HG02588 (cell line): Measurements from ENCODE around the gene MAD1L1.

ENCODE experiments used
- ATAC-seq: cut with Tn5 transposase; IDR thresholded peaks from one replicate; pipeline ENCODE4 v1.9.1; 2021; ENCODE audit warnings: mild to moderate bottlenecking, moderate library complexity; ENCODE audit not compliant: unreplicated experiment

Gene MAD1L1

DNA sequence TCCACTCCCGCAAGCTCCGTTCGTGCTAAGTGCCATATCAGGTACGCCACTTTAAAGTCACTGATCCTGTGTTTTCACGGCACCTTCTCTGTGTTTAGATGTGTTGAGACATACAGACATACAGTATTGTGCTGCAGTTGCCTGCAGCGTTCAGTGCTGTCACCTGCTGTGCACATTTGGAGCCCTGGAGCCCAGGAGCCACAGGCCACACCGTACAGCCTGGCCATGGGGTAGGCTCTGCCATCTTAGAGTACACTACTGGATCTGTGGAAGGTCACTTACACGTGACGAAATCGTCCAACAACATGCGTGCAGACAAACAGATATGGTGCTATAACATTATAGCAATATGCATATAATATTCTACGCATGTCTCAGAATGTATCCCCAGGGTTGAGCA lies 451.4 kb downstream of the MAD1L1 start:
- ATAC-seq, result no peak

DNA sequence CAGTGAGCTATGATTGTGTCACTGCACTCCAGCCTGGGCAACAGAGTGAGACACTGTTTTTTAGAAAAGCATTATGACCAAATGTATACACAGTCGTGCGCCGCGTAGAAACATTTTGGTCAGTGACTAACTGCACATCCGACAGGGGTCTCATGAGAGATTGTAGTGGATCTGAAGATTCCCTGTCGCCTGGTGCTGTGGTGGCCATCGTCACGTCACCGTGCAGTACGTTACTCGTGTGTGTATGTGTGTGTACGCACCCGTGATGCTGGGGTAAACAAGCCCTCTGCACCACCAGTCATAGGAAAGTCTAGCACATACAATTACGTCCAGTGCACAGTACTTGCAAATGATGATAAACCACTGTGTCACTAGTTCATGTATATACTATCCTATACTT lies 453.3 kb downstream of the MAD1L1 start:
- ATAC-seq, result no peak

DNA sequence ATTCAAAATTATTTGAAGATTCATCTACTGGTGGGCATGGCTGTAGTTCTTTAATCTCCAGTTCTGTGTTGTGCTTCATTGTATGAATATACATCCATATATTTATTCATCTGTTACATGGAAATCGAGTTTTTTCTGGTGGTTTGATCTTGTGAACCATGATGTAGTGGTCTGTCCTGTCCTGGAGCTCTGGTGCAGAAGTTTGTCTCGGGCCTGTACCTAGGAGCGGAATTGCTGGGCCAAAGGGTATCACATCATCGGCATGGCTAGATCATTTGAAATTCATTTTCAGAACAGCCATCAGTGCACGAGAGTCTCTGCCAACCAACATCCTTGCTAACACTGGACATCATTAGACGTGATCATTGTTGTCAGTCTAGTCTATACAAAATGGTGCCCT lies 455.6 kb downstream of the MAD1L1 start:
- ATAC-seq, result no peak

DNA sequence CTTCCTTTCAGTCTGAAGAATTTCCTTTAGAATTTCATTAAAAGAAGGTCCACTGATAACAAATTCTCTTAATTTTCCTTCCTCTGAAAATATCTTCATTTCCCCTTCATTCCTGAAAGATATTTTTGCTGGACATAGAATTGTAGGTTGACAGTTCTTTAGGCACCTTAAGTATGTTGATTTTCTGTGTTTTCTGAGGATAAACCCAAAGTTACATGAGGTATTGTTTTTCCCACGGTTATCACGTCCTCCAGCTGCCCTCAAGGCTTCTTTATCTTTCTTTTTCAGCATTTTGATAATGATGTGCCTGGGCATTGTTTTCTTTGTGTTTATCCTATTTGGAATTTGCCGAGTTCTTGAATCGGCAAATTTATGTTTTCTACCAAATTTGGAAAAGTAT lies 457.4 kb downstream of the MAD1L1 start:
- no peak for ATAC-seq

DNA sequence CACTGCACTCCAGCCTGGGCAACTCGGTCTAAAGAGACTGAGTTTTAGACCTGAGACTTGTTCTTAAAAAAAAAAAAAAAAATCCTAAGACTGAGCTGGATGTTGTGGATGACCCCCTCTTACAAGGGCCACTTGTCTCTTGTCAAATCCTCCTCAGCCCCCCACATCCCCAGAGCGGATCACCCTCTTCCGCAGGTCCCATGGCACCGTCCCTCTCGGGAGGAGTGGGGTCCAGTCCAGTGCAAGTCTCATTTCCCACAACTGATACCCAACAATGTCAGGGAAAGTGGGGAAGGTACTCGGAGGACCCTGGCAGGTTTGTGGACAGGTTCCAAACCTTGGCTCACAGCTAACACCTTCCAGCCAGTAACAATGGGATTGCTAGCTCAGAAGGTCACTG lies 462.4 kb downstream of the MAD1L1 start:
- ATAC-seq, result no peak

DNA sequence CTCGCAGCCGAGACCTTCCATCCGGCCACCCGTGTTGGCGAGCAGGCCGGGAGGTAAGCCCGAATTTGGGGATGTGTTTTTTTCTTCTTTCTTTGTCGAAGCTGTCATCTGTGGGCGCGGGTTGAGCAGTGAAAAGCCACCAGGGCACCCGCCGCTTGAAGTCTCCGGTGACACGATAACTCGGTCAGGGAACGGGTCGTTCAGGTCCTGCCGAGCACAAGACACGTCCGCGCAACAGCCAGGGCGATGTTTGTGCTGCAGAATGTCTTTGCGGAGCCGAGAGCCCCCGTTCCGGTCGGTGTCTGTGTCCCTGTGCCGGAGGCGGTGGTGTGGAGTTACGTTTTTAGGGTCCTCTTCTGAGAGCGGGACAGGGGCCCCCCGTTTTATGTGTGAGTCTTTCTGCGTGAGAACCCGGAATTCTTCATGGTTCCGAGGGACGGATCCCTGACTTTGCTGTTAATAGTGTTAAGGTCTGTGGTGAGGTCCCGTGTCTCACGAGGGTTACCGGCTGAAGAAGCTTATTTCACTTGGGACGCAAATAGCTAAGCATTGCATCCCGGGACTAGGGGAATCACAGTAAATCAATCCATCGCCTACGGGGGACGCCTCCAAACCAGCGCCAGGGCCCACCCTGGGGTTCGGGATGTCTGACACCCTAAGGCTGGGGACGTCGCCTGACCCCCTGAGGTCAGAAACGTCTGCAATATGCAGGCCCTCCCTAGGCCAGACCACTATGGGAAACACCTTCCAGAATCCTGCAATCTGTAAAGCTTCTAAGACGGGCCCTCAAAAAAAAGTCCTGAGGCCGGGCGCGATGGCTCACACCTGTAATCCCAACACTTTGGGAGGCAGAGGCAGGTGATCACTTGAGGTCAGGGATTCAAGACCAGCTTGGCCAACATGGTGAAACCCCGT lies 463.2 kb downstream of the MAD1L1 start:
- ATAC-seq, result no peak

DNA sequence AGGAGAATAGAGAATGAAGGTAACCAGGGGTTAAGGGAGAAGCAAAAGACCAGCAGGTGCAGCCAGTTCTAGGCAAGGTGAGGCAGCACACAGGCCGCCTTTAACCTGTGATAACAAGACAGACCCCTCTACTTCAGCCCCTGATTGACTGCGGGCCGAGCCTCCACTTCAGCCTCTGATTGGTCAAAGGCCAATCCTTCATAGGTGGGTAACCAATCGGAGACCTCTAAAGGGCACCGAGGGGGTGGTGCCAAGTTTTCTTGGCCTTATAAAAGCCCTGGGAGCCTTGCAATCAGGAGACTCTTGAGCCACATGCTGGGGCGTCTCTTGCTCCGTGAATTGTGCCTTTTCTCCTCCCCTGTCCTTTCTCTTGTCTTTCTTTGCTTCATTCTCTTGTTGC lies 463.9 kb downstream of the MAD1L1 start:
- no peak for ATAC-seq

DNA sequence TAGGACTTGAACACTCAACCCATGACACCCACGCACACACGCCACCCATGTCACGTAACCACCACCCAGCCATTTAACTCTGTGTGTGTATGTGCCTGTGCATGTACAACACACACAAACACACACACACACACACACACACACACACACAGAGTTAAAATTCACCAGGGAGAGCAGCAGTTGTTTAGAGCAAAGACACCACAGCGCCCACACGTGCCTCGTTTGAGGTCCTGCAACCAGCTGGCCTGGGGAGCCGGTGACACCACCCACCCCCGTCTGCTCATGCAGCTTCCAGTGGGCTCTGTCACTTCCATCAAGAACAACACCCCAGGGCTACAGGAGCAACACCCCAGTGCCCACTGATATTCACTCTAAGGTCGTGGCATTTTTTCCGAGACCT lies 465.2 kb downstream of the MAD1L1 start:
- no peak for ATAC-seq
